Stimulated activated CD4-positive, alpha-beta T cell treated with anti-CD3 and anti-CD28 coated beads, Interleukin-1b, Interleukin-23, amount 100 ng/mL, for 4 hours (primary cell): ENCODE measurements around the gene ALX4.

Source experiments
- DNase-seq, 2 donors: peaks; one replicate each; pipeline ENCODE4 v3.0.0-alpha.2; 2020; ENCODE audit warnings: low read depth in 2 of 2

ALX4 gene

DNA sequence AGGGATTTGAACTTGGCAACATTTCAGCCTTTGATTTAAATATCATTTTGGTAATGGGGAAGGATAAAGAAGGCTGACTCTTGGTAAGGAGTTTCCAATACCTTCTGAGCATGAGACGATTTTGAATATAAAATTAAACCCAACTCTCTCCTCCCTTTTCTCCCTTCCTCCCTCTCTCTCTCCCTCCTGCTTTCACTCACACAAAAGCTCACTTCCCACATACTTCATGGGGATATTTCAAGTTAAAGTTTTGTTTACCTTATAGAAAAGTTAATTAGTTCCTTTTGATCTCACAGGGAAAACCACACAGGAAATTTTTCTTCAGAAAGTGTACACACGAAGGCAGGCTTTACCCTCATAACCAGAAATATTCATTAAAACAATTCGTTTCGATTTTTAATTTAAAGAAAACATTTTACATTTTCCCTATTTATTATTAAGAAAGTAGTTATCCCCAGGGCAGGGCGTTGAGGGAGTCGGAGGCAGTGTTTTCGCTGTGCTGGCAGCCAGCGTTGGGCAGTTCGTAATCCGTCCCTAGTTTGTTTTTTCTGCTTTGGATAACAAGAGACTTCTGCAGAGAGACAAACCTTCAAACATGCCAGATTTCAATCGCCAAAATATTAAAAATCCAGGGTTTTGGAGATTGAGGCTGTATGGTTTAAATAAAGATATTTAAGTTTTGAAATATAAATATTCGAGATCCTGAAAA lies 25.3 kb upstream of the ALX4 start:
- no peak for DNase-seq

GRCh38 chr11:44334356-44335004 lies 24.5 kb upstream of the ALX4 start:
- no peak for DNase-seq

DNA sequence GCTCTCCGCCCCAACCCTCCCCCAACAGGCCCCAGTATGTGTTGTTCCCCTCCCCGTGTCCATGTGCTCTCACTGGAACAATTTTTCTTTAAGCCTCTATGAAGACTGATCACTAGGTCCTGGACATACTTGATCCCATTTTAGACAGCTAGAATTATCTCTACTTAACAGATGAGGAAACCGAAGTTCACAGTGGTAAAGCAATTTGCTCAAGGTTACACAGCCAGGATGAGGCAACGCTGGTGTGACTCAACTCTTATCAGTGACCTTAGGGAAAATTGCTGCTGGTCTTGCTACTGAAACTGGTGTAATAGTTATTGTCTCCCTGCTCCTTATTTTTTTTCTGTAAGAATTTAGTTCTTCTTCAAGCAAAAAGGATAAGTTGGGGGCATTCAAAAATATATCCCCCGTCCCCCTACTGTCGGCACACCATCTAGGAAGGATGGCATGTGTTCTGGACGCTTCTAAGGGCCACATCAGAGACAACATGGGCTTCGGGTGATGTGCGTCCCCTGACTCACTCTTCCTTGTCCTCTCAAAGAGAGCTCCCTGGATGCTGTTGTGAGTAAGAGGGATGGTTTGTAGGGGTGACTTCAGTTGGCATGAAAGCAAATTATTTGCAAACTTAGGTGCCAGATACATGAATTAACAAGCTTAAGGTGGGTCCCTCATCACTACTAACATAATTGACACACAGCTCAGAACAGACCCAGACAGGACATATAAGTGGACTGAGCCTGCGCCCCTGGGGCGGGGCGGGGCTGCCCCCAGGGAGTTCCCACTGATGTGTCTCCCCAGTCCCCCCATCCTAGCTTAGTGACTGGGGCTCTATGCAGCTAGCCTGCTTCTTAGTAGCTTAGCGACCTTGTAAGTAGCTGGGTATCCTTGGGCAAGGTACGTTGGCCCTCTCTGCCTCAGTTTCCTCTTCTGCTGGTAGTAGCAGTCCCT lies 23.6 kb upstream of the ALX4 start:
- no peak for DNase-seq

DNA sequence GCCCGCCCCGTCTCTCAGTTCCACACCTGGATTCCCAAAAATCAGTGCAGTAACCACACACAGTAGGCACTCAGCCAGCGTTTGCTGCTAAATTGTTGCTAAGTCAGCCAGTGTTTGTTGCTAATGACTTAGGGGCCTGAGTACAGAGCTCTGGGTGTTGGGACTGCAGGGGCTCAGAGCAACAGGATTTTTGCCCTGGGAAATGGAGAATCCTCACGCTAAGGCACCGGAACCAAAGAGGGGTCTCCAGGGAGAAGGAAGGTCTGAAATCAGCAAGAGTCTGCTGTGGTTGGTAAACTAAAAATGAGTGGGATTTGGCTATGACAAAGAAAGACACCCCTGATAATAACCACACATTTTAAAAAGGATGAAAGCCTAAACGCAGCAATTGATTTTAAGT lies 22.7 kb upstream of the ALX4 start:
- no peak for DNase-seq

GRCh38 chr11:44329472-44330230 lies 19.7 kb upstream of the ALX4 start:
- no peak for DNase-seq

GRCh38 chr11:44328138-44328660 lies 18.3 kb upstream of the ALX4 start:
- DNase-seq: no peak

- no peak for DNase-seq
These were observed 17.8 kb upstream of the ALX4 start for GRCh38 chr11:44327730-44328129.

- no peak for DNase-seq
These were observed 16.9 kb upstream of the ALX4 start for GRCh38 chr11:44326615-44327475.

GRCh38 chr11:44325698-44326097 lies 15.8 kb upstream of the ALX4 start:
- no peak for DNase-seq

DNA sequence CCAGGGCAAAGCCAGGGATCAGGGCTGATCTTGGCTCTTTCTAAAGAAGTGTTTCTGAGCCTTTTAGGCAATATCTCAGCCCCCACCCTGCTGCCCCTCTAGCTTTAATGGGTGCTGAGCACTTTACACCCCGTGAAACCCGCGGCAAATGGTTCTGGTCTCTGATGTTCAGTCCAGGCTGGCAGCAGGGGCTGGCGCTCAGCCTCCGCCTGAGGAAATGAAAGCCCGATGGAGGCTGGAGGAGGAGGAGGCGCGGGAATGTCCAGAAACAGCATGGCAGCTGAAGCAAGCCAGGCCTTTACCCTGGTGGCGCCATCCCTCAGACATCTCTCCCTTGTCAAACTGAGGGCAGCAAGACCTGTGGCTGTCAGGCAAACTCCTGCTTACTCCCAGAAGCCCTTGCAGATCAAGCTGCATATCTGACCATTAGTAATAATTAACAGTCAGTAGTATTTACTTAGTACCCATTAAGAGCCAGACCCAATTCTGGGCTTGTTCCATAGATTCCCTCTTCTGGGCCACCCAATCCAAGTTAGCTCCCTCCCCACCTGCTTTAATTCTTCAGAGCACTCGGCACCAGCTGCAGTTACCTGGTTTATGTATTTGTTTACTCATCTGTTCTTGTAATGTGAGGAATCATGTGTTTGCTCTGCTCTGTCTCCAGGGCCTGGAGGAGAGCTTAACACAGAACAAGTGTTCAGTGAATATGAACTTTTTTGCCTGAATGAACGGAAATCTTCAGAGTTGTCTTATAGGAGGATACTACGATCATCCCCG lies 15.0 kb upstream of the ALX4 start:
- no peak for DNase-seq

DNA sequence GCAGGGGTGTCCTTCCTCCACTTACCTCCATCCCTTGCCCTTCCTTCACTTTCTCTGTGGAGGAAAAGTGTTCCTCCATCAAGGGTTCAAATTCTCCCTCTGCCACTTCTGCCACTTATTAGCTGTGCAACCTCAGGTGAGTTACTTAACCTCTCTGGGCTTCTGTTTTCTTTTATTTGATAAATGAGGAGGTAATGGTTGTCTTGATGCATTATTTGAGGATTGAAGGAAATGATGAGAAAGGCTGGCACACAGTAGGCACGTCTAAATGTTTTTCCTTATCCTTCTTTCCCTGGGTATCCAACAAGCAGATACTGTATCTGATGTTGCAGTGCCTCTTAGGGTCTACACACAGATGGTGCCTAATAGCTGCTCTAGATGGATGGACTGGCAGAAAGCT lies 14.3 kb upstream of the ALX4 start:
- no peak for DNase-seq

DNA sequence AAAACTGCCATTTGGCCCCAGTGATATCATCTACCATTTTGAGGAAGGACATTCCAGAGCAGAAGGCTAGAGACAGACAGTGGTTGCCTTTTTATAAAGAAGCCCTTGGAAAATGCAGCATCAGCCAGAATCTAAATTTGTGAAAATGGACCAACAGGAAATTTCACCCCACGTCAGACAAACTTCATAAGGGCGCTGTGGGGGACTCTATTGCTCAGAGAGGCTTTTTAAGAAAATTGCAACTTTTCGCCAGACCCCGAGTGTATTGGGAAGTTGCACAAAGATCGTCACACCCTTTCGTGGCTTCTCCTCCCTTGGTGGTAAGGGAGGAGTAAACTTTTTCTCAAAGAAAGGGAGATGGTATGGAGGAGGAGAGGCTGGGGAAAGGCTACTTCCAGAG lies 12.3 kb upstream of the ALX4 start:
- DNase-seq: no peak

- no peak for DNase-seq
These were observed 11.1 kb upstream of the ALX4 start for GRCh38 chr11:44321059-44321458.

GRCh38 chr11:44320289-44320973 lies 10.5 kb upstream of the ALX4 start:
- no peak for DNase-seq

- DNase-seq: no peak
These were observed 9.8 kb upstream of the ALX4 start for GRCh38 chr11:44319552-44320288.

DNA sequence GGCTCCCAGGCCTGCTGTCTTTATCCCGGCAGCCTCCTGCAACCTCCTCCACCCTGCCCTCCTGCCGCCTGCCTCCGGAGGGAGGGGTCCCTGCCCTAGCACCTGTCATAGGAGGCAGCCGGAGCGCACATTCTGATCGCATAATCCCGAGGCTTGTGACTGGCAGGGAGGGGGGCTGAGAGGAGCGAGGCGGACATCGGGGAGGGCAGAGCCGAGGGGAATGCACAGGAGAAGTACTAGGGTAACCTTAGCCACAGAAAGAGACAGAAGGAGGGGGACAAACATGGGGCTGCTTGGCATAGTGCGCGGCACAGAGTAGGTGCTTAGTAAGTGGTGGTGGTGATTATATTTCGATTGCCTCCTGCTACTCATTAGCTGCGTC lies 9.2 kb upstream of the ALX4 start:
- no peak for DNase-seq

DNA sequence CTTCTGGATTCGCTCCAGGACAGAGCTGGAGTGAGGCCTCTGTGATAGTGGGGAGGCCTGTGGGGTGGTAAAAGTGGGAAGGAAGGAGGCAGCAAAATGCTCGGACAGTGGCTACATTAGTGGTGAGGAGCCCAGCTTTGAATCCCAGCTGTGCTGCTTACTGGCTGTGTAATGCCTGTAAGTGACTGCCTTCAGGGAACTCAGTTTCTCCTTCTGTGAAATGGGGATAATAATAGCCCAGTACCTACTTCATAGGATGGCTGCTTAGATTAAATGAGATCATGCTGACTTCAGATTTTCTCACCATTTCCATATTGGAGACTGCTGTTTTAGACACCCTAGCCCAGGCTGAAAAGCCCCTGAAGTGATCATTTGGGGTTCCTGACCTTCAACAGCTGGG lies 8.4 kb upstream of the ALX4 start:
- DNase-seq: no peak

GRCh38 chr11:44316659-44317240 lies 6.8 kb upstream of the ALX4 start:
- no peak for DNase-seq
